NK-92 (cell line): ENCODE results near the gene HECTD3.
"Not testable (repeated sequence)": the region's sequence is repeated elsewhere in the genome, so short reads cannot be mapped to it uniquely, and the experiment has no call there.

Source experiments
- DNase-seq: peaks from one replicate; lab custom pipeline; 2025; ENCODE audit not compliant: unreplicated experiment; lab: John Stamatoyannopoulos, UW

The HECTD3 gene

DNA sequence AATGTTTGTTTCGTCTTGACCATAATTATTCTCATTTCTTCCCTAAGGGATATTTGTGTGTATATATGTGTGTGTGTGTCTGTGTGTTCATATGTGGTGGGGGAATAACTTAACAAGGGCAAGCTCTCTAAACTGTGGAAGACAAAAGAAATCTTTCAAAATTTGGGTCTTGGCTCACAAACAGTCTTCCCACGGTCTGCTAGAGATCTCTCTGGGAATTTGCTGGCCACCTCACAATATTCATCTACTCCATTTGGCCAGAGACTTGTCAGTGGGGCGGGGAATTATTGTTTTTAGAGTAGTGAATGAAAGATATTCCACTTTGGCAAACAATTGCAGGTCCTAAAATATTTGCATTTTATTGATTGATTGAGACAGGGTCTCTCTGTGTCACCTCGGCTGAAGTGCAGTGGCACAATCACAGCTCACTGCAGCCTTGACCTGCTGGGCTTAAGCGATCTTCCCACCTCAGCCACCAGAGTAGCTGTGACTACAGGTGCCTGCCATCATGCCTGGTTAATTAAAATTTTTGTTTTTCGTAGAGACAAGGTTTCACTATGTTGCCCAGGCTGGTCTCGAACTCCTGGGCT, 16.7 kb downstream of the HECTD3 start:
- DNase-seq: no peak

DNA sequence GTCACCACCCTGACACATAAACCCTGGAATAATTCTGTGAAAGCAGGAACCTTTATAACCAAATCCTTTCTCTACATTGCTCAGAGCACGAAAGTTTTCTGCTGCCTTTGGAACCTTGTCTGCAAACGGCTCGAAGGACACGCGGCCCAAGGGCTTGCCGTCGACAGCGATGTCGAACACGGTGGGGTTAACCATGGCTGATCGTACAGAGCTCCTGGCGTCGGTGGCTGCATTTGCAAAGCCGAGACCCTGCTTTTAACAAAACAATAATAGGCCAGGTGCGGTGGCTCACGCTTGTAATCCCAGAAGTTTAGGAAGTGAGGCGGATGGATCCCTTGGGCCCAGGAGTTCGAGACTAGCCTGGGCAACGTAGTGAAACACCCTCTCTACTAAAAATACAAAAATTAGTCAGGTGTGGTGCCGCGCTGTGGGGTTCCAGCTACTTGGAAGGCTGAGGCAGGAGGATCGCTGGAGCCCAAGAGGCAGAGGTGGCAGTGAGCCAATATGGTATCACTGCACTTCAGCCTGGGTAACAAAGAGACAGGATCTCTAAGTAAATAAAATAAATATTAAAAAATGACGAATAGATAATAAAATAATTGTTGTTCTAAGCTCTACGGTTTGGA, 22.5 kb downstream of the HECTD3 start:
- no peak for DNase-seq

DNA sequence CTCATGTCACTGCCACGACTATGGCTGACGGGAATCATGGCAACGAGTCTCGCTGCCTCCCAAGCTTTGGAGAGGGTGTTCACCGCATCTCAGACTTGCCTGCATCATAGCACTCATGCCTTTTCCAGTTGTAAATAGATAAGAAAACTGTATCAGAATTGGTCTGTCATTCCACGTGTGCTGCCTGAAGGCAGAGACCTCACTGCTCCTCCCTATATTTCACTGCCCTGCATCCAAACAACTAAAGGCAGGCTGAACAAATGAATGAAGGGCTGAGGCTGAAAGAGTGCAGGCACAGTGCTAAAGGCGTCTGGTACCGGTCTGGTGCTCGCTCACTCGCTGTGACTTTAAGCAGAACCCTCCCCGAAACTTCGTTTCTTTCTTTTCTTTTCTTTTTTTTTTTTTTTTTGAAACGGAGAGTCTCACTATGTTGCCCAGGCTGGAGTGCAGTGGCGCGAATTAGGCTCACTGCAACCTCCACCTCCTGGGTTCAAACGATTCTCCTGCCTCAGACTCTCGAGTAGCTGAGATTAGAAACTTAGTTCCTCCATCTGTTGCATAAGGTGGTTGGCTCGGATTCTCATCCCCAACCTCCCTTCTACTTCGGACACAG, 25.3 kb downstream of the HECTD3 start:
- no peak for DNase-seq

DNA sequence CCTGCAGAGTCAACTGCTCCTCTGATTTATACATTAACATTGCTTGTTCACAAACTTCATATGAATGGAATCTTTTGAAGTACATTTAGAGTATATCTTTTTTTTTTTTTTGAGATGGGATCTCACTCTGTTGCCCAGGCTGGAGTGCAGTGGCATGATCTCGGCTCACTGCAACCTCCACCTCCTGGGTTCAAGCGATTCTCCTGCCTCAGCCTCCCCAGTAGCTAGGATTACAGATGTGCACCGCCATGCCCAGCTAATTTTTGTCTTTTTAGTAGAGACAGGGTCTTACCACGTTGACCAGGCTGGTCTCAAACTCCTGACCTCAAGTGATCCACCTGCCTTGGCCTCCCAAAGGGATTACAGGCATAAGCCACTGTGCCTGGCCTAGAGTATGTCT, 33.8 kb downstream of the HECTD3 start:
- not testable (repeated sequence) for DNase-seq

DNA sequence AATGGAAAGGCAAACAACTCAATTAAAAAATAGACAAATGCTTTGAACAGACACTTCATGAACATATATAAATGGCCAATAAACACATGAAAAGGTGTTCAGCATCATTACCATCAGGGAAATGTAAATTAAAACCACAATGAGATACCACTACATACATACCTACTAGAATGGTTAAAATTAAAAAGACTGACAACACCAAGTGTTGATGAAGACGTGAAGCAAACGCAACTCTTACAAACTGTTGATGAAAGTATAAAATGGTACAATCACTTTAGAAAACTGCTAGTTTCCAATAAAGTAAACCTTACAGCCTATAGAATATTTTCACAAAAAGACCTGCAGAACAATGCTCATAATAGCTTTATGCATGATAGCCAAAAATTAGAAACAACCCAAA, 34.9 kb downstream of the HECTD3 start:
- DNase-seq: no peak

DNA sequence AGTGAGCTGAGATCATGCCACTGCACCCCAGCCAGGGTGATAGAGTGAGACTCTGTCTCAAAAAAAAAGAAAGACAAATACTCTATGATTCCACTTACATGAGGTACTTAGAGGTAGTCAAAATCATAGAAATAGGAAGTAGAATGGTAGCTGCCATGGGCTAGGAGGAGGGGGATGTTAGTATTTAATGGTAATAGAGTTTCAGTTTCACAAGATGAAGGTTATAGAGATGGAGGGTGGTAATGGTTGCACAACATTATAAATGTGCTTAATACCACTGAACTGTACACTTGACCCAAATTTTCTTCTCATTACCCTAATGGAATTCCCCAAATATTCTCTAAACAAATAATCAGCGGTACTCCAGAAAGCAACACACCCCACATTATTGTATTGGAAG, 37.5 kb downstream of the HECTD3 start:
- no peak for DNase-seq

DNA sequence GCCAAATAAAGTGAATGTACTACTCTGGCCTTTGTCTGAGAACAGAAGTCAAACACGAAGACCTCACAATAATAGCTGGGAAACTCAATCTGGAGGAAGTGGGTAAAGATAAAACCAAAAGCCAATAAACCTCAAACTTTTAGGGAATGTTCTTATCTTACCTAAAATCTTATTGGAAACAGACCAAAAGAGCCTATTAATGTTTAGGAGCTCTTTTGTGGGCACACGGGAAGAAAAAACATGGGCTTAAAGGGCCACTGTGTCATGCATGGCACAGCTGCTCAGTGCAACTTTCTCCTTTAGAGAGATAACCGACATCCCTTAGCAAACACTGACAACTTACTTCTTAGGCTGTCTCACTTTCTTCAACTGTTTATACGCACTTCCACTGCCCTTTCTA, 40.8 kb downstream of the HECTD3 start:
- DNase-seq: no peak

DNA sequence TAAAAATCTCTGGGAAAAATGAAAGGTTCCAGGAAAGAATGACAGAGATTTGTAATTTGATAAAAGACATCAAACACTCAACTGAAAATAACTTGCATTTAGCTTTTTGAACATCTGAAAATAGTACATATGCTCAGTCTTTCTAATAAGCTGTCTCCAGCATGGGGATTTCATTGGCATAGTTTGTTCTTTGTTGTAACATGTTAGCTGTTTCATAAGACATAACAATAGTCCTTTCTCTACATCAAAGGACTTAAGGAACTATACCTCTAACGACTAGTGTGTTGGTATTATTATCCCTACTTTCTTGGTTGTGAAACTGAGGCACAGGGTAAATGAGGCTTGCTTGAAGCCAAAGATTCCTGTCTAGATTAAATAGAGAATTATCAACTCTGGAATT, 46.7 kb downstream of the HECTD3 start:
- DNase-seq: no peak

DNA sequence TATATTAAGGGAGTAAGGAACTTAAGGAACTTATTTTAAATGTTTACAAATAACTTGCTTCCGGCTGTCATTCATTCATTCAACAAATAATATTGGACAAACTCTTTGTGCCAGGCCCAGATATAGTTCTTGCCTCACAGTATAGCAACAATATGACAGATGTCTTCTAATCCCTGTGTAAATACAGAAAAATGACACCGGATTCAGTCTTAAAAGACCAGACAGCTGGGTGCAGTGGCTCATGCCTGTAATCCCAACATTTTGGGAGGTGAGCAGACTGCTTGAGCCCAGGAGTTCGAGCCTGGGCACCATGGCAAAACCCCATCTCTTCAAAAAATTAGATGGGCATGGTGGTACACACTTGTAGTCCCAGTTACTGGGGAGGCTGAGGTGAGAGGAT, 48.4 kb downstream of the HECTD3 start:
- no peak for DNase-seq

DNA sequence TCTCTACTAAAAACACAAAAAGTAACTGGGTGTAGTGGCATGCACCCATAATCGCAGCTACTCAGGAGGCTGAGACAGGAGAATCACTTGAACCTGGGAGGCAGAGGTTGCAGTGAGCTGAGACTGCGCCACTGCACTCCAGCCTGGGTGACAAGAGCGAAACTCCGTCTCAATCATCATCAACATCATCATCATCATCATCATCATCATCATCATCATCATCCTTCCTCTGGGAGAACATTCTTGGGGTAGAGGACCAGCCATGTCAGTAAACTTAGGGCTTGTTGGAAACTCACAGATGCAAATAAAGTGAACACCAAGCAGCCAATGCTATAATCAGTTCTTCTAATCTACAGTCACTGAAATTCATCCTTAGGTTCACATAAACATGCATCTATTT, 49.1 kb downstream of the HECTD3 start:
- DNase-seq: not testable (repeated sequence)

DNA sequence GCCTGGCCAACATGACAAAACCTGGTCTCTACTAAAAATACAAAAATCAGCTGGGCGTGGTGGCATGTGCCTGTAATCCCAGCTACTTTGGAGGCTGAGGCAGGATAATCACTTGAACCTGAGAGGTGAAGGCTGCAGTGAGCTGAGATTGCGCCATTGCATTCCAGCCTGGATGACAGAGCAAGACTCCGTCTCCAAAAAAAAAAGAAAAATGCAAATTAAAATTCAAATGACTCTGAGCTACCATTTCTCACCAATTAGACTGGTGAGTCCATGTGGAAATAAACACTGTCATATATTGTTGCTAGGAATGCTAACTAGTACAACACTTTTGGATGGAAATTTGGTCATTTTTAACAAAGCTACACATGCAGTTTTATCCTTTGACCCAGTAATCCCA, 53.6 kb downstream of the HECTD3 start:
- DNase-seq: not testable (repeated sequence)

DNA sequence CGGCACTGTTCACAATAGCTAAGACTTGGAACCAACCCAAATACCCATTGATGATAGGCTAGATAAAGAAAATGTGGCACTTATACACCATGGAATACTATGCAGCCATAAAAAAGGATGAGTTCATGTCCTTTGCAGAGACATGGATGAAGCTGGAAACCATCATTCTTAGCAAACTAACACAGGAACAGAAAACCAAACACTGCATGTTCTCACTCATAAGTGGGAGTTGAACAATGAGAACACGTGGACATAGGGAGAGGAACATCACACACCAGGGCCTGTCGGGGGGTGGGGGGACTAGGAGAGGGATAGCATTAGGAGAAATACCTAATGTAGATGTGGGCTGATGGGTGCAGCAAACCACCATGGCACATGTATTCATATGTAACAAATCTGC, 55.0 kb downstream of the HECTD3 start:
- not testable (repeated sequence) for DNase-seq
